ENCODE measurements around the gene ARHGAP32. TPM values are rescaled to one million over a fixed set of nuclear protein-coding genes. Genes with fewer than 3 reads are reported as not detected.

ARHGAP32 gene
- total RNA-seq, 1 donor from 2014 or later = 21.4 TPM

DNA sequence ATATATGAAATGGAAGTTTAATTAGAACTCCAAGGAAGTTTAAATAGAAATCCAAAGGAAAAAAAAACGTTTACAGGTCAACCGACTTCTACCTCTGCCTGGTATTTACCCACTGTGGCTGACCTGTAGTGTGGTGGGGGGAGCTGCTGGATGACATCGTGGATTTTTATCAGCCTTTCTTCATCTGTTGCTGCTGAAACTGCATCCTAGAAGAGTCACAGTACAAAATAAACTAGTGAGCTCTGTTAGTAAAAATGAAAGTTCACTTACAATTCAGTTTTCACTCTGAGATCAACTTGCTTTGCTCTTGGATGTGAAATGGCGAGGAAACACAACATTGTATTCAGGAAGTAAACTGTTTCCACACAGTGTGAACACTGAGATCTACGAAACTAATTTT lies 206.2 kb downstream of the ARHGAP32 start:
- Mint-ChIP-seq H3K4me3 (no peak overlapping the region), H3K27ac (no peak overlapping the region)
- TF ChIP-seq EZH2 (IDR thresholded peaks at IDR 0.05) = no peak
- TF ChIP-seq CTCF (IDR thresholded peaks at IDR 0.05) = no peak
- no peak for TF ChIP-seq EZH2phosphoT487 (IDR thresholded peaks at IDR 0.05)

DNA sequence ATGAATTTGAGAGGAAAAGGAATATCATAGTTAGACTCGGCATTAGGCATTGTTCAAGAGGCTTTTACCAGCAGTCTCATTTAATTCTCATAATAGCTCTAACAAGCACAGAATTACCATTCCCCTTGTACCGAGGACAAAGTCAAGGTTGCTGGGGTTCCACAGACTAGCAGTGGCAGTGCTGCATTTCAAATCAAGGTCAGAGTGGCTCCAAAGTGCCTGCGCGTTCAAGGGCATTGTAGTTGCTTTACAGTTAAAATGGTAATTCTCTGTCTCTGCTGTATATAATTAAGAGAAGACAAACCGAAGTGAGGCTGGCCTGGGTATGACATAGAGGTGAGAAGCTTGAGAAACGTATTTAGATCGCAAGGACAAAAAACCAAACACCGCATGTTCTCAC lies 209.1 kb downstream of the ARHGAP32 start:
- H2AFZ ChIP-seq (replicated peaks) = no peak overlapping the region
- no peak overlapping the region for H3K4me3 ChIP-seq
- no peaks in the 10 kb centered on the region for H3K36me3 ChIP-seq
- Mint-ChIP-seq H3K4me3 (no peak overlapping the region), H3K9me3 (no peaks in the 10 kb centered on the region), H3K27me3 (ENCODE audit: insufficient read depth, low read depth) (no peaks in the 10 kb centered on the region), H3K27ac (no peak overlapping the region), H3K4me1 (no peaks in the 10 kb centered on the region), H3K36me3 (peaks cover 13% of the 10 kb centered on the region)
- TF ChIP-seq EZH2phosphoT487 (IDR thresholded peaks at IDR 0.05) (no peak), EZH2 (IDR thresholded peaks at IDR 0.05) (no peak), CTCF (IDR thresholded peaks at IDR 0.05) (no peak)
- DNase-seq (ENCODE audit: low spot score) = no peak
- H3F3A ChIP-seq (ENCODE audit: low read depth) = no peaks in the 10 kb centered on the region
- H3K27me3 ChIP-seq = no peaks in the 10 kb centered on the region
- H4K20me1 ChIP-seq (ENCODE audit: low read depth) = peaks cover 3% of the 10 kb centered on the region
- H3K9ac ChIP-seq = no peak overlapping the region
- H3K4me1 ChIP-seq = no peaks in the 10 kb centered on the region
- no peaks in the 10 kb centered on the region for H3K79me2 ChIP-seq (ENCODE audit: low read depth)
- H3K9me3 ChIP-seq (ENCODE audit: low read depth) = no peaks in the 10 kb centered on the region
- no peak overlapping the region for H3K4me2 ChIP-seq
- no peak overlapping the region for H3K27ac ChIP-seq

More for the DNA sequence above, 206.2 kb downstream of the ARHGAP32 start:
- Histone ChIP-seq H3K4me2 (no peak overlapping the region), H3K4me3 (no peak overlapping the region), H3F3A (ENCODE audit: low read depth) (no peaks in the 10 kb centered on the region), H3K9me3 (ENCODE audit: low read depth) (no peaks in the 10 kb centered on the region), H2AFZ (replicated peaks) (no peak overlapping the region), H3K27ac (peak overlapping the region; percentile 38), H3K36me3 (no peaks in the 10 kb centered on the region), H3K4me1 (no peaks in the 10 kb centered on the region), H3K79me2 (ENCODE audit: low read depth) (no peaks in the 10 kb centered on the region), H4K20me1 (ENCODE audit: low read depth) (peaks cover 3% of the 10 kb centered on the region), H3K9ac (no peak overlapping the region), H3K27me3 (no peaks in the 10 kb centered on the region)
- Mint-ChIP-seq H3K4me1 (no peaks in the 10 kb centered on the region), H3K27me3 (ENCODE audit: insufficient read depth, low read depth) (peaks cover 2% of the 10 kb centered on the region), H3K36me3 (peaks cover 7% of the 10 kb centered on the region), H3K9me3 (no peaks in the 10 kb centered on the region)
- DNase-seq (ENCODE audit: low spot score) = no peak

GRCh38 chr11:128981254-128981653 lies 210.9 kb downstream of the ARHGAP32 start:
- Histone ChIP-seq H3K79me2 (ENCODE audit: low read depth) (no peaks in the 10 kb centered on the region), H4K20me1 (ENCODE audit: low read depth) (peaks cover 3% of the 10 kb centered on the region), H3K9ac (no peak overlapping the region), H3K36me3 (no peaks in the 10 kb centered on the region), H3K27ac (no peak overlapping the region), H3K4me3 (no peak overlapping the region), H3K4me2 (no peak overlapping the region), H3K4me1 (no peaks in the 10 kb centered on the region), H3K9me3 (ENCODE audit: low read depth) (no peaks in the 10 kb centered on the region), H3K27me3 (no peaks in the 10 kb centered on the region), H3F3A (ENCODE audit: low read depth) (no peaks in the 10 kb centered on the region), H2AFZ (replicated peaks) (no peak overlapping the region)
- Mint-ChIP-seq H3K9me3 (no peaks in the 10 kb centered on the region), H3K36me3 (peaks cover 27% of the 10 kb centered on the region), H3K27ac (no peak overlapping the region), H3K4me3 (no peak overlapping the region), H3K27me3 (ENCODE audit: insufficient read depth, low read depth) (peaks cover 2% of the 10 kb centered on the region), H3K4me1 (no peaks in the 10 kb centered on the region)
- no peak for TF ChIP-seq EZH2phosphoT487 (IDR thresholded peaks at IDR 0.05)
- TF ChIP-seq CTCF (IDR thresholded peaks at IDR 0.05) = no peak
- no peak for TF ChIP-seq EZH2 (IDR thresholded peaks at IDR 0.05)
- DNase-seq (ENCODE audit: low spot score) = no peak
